Mesodermal cell (in vitro differentiated cells): ENCODE data around the gene RNF157.

Experiments
- H3K27ac ChIP-seq: 2 replicates; pipeline ENCODE4 v1.7.0; 2013; ENCODE audit warnings: mild to moderate bottlenecking, low read depth, low read length, moderate library complexity; ENCODE audit not compliant: severe bottlenecking
- H3K36me3 ChIP-seq: 2 replicates; pipeline ENCODE4 v1.7.1; 2013; ENCODE audit warnings: mild to moderate bottlenecking, low read length, moderate library complexity; ENCODE audit not compliant: control insufficient read depth, insufficient read depth
- H3K4me1 ChIP-seq: one replicate; pipeline ENCODE4 v1.7.1; 2013; ENCODE audit warnings: mild to moderate bottlenecking, low read length; ENCODE audit not compliant: insufficient read depth, control insufficient read depth, poor library complexity, severe bottlenecking
- H3K4me3 ChIP-seq: 2 replicates; pipeline ENCODE4 v1.7.0; 2013; ENCODE audit warnings: low read length, control low read depth, mild to moderate bottlenecking; ENCODE audit not compliant: insufficient read depth, poor library complexity, severe bottlenecking; ENCODE audit errors: extremely low read depth
- H3K9me3 ChIP-seq: 2 replicates; pipeline ENCODE4 v1.7.1; 2013; ENCODE audit warnings: mild to moderate bottlenecking, low read length, moderate library complexity; ENCODE audit not compliant: control insufficient read depth
- WGBS, 2 experiments: methylation state at CpG; one replicate each; pipeline ENCODE4 v1.1.5; 2013; ENCODE audit warnings: missing lambda C conversion rate in 2 of 2; ENCODE audit not compliant: insufficient coverage in 2 of 2; 5-methylcytosine and 5-hydroxymethylcytosine counted together

Gene RNF157

GRCh38 chr17:76164331-76164730 is 76.0 kb downstream of the RNF157 start:
- 100% methylated on average over 1 of the region's 2 CpGs; no CpG with 5 or more reads in 1 of the 2 experiments for WGBS, 2 experiments
- H3K36me3 ChIP-seq: no peaks in the 10 kb centered on the region

GRCh38 chr17:76163919-76164318 is 76.4 kb downstream of the RNF157 start:
- H3K36me3 ChIP-seq: peaks cover 3% of the 10 kb centered on the region
- no peak overlapping the region for H3K27ac ChIP-seq
- no peak overlapping the region for H3K4me3 ChIP-seq
- no peaks in the 10 kb centered on the region for H3K4me1 ChIP-seq
- no peaks in the 10 kb centered on the region for H3K9me3 ChIP-seq
- WGBS, 2 experiments: 86 to 92% methylated on average over 2 to 3 of the region's 4 CpGs

More at GRCh38 chr17:76164331-76164730, 76.0 kb downstream of the RNF157 start:
- Histone ChIP-seq H3K4me3 (no peak overlapping the region), H3K27ac (no peak overlapping the region), H3K9me3 (no peaks in the 10 kb centered on the region), H3K4me1 (no peaks in the 10 kb centered on the region)

DNA sequence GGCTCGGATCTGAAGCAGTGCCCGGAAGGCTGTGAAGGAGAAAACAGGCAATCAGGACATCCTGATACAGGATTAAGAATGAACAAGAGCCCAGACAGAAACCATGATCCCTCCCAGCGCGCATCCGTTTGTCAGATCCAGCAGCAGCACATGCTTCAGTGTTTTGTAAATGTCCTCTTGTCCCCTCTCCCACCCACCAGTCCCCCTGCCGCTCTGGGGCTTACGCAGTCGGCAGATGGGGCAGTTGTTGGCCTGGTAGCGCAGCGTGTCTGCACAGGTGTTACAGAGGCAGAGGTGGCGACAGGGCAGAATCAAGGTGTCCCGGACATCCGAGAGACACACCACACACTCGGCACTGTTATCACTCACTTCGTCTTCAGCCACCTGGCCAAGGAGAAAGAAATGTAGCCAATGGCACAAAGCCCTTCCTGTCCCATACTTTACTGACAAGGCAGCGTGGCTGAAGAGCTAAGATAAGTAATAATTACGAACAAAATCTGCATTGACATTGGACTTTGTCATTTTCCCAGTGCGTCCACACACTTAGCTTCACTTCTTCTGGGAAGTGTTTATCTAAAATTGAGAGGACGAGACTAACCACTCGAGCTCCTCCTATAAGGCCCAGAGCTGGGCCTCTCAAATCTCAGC is 78.5 kb downstream of the RNF157 start:
- Histone ChIP-seq H3K36me3 (peaks cover 3% of the 10 kb centered on the region), H3K4me1 (no peaks in the 10 kb centered on the region)
- 94 to 98% methylated on average over 18 of the region's 20 CpGs for WGBS, 2 experiments

DNA sequence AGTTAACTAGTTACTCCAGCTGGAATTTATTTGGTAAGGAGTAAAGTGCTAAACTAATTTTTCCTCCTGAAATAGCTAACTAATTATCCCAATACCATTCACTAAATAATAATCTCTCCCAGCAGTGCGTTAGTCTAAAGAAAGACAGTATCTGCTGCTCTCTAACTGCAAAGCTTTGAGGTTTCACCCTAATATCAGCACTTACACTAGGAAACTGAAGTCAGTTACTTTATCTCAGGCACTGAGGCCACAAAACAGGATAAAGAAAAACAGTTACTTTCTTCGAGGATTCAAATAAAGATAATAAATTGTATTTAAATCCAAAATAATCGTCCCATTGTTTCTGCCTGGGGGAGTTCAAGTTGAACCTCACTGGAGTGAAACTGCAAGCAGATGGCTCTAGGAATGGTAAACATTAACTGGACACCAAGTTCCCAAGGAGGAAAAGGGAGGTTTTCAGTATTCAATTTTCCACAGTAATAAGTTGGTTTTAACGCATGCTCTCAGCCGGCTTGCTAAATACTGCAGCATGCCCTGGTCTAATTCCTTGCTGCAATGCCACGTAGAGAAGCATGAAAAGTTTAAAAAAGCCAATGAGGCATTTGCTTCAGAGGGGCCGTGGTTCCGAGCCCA is 79.3 kb downstream of the RNF157 start:
- WGBS, 2 experiments: 90% methylated on average over 5 to 6 of the region's 8 CpGs
- Histone ChIP-seq H3K4me1 (no peaks in the 10 kb centered on the region), H3K9me3 (no peaks in the 10 kb centered on the region), H3K27ac (no peak overlapping the region), H3K36me3 (peaks cover 3% of the 10 kb centered on the region), H3K4me3 (no peak overlapping the region)

More for the DNA sequence above, 78.5 kb downstream of the RNF157 start:
- no peak overlapping the region for H3K27ac ChIP-seq
- no peak overlapping the region for H3K4me3 ChIP-seq
- no peaks in the 10 kb centered on the region for H3K9me3 ChIP-seq

GRCh38 chr17:76159157-76159556 is 81.1 kb downstream of the RNF157 start:
- H3K27ac ChIP-seq: no peak overlapping the region
- 94 to 97% methylated on average over 8 to 9 of the region's 9 CpGs for WGBS, 2 experiments
- H3K4me1 ChIP-seq: no peaks in the 10 kb centered on the region
- no peaks in the 10 kb centered on the region for H3K9me3 ChIP-seq
- no peak overlapping the region for H3K4me3 ChIP-seq
- H3K36me3 ChIP-seq: peaks cover 3% of the 10 kb centered on the region

DNA sequence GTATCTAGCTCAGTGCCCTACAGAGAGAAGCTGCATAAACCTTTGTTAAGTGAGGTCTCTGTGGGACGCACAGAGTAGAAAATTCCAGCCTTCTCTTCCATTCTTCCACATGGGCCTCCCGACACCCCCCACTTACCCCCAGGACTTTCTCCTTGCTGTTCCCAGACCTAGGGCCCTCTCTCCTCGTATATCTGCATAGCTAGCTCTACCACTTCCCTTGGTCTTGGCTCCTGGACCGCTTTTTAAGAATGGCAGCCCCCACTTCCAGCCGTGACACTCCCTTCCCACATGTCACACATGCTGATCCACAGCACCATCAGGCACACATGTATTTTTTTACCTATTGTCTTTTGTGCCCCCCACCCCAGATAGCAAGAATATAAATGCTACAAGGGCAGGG is 82.5 kb downstream of the RNF157 start:
- WGBS, 2 experiments: 79 to 82% methylated on average over 4 to 5 of the region's 5 CpGs
- H3K36me3 ChIP-seq: peaks cover 3% of the 10 kb centered on the region
- H3K4me1 ChIP-seq: no peaks in the 10 kb centered on the region
- no peak overlapping the region for H3K4me3 ChIP-seq
- no peaks in the 10 kb centered on the region for H3K9me3 ChIP-seq
- no peak overlapping the region for H3K27ac ChIP-seq

DNA sequence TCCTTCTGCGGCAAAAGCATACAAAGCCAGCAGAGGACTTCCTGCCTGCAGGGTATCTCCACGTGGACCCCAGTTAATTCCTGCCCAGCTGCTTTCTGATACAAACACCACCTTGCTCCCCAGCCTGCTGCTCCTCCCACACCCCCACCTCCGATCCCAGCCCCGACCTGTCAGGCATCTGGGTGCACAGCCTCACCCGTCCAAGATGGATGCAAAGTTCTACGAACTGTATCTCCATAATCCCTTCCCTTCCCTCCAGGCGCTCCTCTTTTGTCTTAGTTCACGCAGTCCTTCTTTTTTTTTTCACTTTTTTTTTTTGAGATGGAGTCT is 83.7 kb downstream of the RNF157 start:
- 79 to 83% methylated on average over 8 of the region's 8 CpGs for WGBS, 2 experiments
- Histone ChIP-seq H3K4me3 (no peak overlapping the region), H3K36me3 (peaks cover 3% of the 10 kb centered on the region), H3K4me1 (no peaks in the 10 kb centered on the region), H3K27ac (no peak overlapping the region), H3K9me3 (no peaks in the 10 kb centered on the region)

GRCh38 chr17:76155988-76156661 is 84.2 kb downstream of the RNF157 start:
- Histone ChIP-seq H3K36me3 (peaks cover 3% of the 10 kb centered on the region), H3K27ac (no peak overlapping the region), H3K9me3 (no peaks in the 10 kb centered on the region), H3K4me1 (no peaks in the 10 kb centered on the region), H3K4me3 (no peak overlapping the region)
- 81 to 93% methylated on average over 7 to 12 of the region's 13 CpGs for WGBS, 2 experiments

GRCh38 chr17:76154936-76155845 is 85.1 kb downstream of the RNF157 start:
- no peak overlapping the region for H3K4me3 ChIP-seq
- no peaks in the 10 kb centered on the region for H3K9me3 ChIP-seq
- WGBS, 2 experiments: 86 to 91% methylated on average over 5 of the region's 10 CpGs
- no peak overlapping the region for H3K27ac ChIP-seq
- H3K4me1 ChIP-seq: no peaks in the 10 kb centered on the region
- peaks cover 3% of the 10 kb centered on the region for H3K36me3 ChIP-seq

DNA sequence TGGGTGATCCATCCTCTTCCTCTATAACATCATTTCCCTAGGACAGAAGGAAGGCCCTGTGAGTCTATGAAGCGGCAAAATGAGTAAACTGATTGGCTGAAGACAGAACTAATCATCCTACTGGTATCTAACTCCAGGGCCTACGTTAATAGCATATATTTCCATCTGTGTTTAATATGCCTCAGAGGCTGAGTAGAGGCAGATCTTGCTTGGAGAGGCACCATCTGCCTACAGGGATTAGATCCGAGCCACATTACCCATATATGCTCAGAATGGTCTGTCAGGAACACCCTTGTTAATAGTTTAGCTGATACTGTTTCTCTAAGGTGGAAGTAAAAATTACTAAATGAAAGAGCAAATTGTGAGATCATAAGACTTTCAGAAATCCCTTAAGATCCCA is 86.0 kb downstream of the RNF157 start:
- 92% methylated on average over 2 of the region's 3 CpGs; no CpG with 5 or more reads in 1 of the 2 experiments for WGBS, 2 experiments
- peaks cover 3% of the 10 kb centered on the region for H3K36me3 ChIP-seq

More for the DNA sequence above, 86.0 kb downstream of the RNF157 start:
- Histone ChIP-seq H3K4me1 (no peaks in the 10 kb centered on the region), H3K9me3 (no peaks in the 10 kb centered on the region), H3K27ac (no peak overlapping the region), H3K4me3 (no peak overlapping the region)
